Gastroesophageal sphincter (tissue), 3 donors: Measurements from ENCODE around the gene EFHC2.

Experiments used
- CTCF ChIP-seq, 4 experiments: fragments of 200-600 bp in 2 of 4; fragments of 450-650 bp in 2 of 4; sonication (generic) in 1 of 4; IDR thresholded peaks; one replicate each; pipeline ENCODE4 v1.5.1; 2017 to 2019; ENCODE audit warnings: antibody characterized with exemption in 4 of 4, mild to moderate bottlenecking in 2 of 4, moderate library complexity in 2 of 4
- POLR2AphosphoS5 ChIP-seq: sonication (generic); formaldehyde crosslinking; IDR thresholded peaks from one replicate; pipeline ENCODE4 v1.6.1; 2017; ENCODE audit warnings: antibody characterized with exemption

GRCh38 chrX:44274096-44274495 is 69.4 kb downstream of the EFHC2 start:
- TF ChIP-seq POLR2AphosphoS5 (no peak), CTCF (IDR thresholded peaks at IDR 0.05) (no peak)
